Stimulated activated CD4-positive, alpha-beta T cell treated with anti-CD3 and anti-CD28 coated beads, Interleukin-15, amount 100 ng/mL, for 48 hours (primary cell): ENCODE measurements around the gene AGAP3.

Experiments
- DNase-seq, 2 donors: peaks; one replicate each; pipeline ENCODE4 v3.0.0-alpha.2; 2020; ENCODE audit warnings: low read depth in 2 of 2

Gene AGAP3

DNA sequence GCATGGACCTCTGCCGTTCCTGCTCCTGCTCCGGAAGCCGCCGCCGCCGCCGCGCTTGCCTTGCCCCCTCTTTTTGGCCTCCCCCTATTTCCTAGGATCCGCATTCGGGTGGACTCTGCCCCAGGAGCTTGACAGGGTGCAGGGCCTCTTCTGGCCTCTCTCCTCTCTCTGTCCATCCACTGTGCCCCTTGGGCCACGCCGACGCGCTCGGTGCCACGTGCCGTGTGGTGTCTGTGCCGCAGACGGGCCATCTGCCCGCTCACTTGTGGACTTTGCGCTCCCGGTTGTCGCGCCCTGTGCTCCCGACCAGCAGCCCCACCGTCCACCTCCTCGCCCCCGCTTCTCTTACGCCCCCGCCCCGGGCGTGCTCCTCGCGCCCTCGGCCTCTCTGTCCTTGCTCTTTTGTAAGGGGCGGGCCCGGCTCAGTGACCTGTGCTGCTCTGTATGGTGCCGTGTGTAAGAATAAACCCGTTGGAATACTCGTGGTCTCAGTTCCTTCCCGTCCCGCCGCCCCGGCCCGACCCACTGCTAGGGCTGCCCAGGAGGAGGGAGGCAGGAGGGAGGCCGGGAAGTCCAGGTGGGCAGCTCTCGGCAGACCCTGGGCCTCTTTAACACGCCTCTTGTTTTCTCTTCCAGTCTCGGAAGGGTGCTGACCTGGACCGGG lies 37.0 kb downstream of the AGAP3 start:
- DNase-seq = no peak

DNA sequence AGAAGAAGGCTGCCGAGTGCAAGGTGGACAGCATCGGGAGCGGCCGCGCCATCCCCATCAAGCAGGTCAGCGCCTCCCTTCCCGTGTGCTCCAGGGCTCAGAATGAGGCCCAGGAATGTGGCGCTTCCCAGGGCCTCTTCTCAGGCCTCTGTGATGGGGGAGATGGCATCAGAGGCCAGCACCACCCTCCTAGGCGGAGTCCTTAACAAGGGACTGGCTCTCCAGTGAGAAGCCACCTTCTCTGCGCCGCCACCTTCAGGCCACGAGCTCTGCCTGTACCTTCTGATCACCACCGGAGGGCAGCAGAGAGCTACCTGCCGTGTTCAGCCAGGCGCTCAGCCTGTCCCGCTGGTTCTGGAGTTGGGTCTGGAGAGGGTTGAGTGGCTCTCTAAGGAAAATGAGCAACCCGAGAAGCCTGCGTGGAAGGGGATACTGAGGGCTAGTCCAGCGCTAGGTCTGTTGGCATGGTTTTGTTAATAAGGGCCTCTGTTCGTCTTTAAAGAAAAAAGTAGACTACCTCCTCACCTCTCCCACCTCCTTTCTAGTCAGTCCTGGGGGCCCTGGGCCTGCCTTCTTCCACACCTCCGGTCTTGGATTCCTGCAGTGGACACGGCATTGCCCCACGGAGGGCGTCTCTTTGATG lies 37.7 kb downstream of the AGAP3 start:
- DNase-seq = peak; percentile 64 to 76

DNA sequence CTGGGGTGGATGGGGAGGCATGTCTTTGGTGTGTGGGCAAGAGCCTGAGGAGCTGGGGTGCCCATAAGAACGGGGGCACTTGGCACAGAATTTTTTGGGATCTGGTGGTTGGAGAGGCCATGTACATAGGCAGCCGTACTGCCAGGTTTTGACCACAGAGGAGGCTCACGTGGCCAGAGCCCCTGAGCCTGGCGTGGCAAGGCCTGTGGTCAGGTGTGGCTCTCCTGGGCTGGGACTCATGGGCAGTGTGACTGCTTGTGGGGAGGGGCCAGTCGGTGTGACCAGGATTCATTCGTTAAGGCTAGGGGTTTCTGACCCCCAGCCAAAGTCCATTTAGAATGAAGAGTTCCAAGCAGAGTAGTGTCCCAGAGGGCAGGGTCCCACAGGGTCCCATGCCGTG lies 38.2 kb downstream of the AGAP3 start:
- DNase-seq = no peak

DNA sequence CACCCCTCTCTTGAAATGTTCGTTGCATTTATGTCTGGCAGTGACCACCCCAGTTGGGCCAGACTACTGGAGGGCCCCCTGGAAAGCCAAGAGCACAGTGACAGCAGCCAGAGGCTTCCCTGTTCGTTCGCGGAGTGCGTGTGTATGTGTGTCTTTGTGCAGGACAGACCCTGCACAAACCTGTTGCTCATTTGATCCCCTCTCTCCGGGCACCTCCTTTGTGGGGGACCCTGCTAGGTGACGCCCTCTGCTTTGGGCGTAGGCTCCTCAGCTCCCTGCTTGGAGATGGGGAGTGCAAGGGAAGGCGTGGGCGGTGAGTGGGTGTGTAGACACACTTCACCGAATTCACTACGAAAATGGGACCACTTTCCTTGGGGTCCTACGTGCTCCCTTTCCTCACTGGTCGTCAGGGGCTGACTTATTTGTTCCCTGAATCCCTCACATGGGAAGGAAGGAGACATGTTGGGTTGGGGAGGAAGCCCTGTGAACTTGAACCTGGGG lies 38.7 kb downstream of the AGAP3 start:
- DNase-seq = no peak

DNA sequence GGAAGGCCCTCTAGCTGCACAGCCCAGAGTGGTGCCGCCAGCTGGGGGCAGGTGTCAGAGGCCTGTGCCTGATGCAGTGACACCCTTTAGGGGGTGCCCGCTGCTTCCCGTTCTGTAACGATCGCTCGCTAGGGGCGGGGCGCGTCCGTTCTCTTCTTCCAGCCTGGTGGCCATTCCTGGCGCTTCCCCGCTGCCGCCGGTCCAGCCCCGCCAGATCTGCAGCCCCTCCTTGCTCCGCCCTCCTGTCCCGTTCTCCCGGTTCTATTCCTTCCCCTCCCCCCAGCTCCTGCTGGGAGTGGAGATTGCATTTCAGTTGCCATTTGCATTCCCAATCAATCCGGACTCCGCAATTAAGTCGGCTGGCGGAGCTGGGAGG lies 39.2 kb downstream of the AGAP3 start:
- DNase-seq = no peak

- no peak for DNase-seq
Observed at GRCh38 chr7:151125846-151126481, 39.7 kb downstream of the AGAP3 start.

DNA sequence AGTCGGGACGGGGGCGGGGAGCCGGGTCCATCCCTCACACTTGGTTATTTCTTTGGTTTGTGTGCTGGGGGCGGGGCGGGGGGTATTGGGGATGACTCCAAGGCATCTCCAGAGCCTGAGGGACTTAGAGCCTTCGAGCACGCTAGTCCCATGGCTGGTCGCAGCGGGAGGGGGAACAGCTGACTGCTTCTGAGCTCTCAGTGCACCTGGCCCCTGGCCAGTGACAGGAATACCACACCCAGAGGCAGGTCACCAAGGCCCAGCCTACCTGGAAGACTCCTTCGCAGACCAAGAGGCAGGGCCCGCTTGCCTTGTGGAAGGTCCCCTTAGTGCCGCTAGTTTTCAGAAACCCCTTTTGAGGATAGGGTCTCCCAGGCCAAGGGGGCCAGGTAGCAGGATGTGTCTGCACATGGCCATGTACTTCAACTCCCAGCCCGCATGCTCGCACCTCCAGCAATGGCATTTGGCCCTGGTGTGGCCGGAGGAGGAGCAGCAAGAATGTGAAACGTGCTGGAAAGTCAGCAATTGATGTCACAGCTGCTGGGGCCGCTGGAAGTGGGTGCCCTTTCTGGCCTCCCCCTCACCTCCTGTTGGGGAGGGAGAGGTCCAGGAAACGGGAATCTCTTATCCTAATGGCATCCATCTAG lies 40.3 kb downstream of the AGAP3 start:
- DNase-seq = no peak

GRCh38 chr7:151128144-151128543 lies 41.9 kb downstream of the AGAP3 start:
- no peak for DNase-seq

GRCh38 chr7:151128716-151129115 lies 42.4 kb downstream of the AGAP3 start:
- no peak for DNase-seq

- DNase-seq = no peak
Observed at GRCh38 chr7:151129117-151129959, 43.1 kb downstream of the AGAP3 start.

- DNase-seq = no peak
Observed at GRCh38 chr7:151129960-151130591, 43.8 kb downstream of the AGAP3 start.

DNA sequence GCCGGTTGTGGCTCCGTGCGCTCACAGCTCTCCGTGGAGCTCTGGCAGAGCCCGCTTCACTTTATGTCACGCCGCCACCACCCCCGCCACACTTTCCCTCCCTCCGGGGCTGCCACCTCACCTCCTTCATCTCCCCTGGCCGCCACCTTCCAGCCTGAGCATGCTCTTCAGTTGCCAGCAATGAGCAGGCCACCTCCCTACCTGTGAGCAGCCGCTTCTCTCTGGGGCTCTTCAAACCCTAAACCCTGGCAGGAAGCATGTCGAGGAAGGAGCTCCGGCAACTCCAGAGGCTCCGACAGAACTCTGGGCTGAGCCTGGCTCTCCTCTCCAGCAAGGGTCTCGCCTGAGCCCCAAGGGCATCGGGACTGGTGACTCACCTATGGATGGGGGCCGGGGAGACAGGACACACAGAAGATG lies 44.5 kb downstream of the AGAP3 start:
- no peak for DNase-seq

- no peak for DNase-seq
Observed at GRCh38 chr7:151131224-151131591, 44.9 kb downstream of the AGAP3 start.

DNA sequence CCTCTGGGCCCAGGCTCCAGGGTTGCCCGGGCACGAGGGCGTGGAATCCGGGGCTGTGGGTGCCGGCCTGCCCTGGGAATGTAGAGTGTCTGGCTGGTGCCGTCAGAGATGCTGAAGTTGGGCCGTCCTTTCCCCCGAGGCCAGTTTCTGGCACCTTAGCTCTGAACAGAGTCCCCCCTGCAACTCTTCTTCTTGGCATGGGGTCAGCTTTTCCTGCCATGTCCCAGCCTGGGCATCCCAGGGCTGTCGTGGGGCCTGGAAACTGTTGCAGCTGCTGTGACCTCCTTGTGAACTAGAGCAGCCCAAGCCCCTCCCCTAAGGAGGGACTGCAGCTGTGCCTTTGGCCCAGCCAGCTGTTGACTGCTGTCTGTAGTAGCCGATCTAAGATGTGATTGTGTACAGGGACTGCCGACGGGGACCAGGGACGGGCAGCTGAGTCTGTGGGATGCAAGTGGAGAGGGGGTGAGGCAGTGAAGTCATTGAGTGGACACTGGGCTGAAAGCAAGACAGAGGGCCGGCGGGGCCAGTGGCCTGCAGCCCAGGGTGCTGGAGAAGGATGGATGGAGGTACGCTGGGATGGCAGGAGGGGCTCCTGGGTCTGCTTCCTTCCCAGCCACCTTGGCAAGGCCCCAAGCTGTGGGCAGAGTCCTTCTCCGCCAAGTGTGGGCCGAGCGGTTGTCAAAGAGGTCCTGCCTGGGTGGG lies 45.5 kb downstream of the AGAP3 start:
- DNase-seq = no peak

- no peak for DNase-seq
Observed at GRCh38 chr7:151132461-151133205, 46.4 kb downstream of the AGAP3 start.

DNA sequence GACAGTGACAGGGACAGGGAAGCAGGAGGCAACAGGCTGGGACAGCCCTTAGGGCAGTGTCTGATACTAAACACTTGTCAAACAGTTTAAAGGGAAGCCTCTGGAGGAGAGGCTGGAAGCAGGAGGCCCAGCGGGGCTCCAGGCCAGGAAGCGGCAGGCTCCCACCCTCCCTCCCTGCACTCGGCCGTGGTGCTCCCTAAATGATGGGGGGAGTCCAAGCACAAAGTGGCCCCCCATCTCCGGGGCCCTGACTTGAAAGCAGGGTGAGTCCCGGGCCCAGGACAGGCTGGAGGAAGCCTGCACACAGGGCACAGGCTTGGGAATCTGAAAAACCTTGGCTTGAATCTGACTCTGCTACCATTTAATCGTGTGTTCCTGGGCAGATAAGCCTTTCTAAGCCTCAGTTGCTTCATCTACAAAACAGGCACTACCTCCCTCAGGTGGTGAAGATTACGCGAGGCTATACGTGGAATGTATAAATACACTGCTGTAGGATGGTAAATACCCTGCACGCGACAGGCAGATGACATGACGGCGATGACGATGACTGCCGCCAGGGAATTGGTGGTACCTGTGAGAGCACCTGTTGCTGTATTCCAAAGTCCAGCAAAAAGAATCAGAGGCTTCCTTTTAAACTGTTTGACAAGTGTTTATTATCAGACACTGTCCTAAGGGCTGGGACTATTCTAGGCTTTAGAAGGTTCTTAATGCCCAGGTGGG lies 47.2 kb downstream of the AGAP3 start:
- no peak for DNase-seq

DNA sequence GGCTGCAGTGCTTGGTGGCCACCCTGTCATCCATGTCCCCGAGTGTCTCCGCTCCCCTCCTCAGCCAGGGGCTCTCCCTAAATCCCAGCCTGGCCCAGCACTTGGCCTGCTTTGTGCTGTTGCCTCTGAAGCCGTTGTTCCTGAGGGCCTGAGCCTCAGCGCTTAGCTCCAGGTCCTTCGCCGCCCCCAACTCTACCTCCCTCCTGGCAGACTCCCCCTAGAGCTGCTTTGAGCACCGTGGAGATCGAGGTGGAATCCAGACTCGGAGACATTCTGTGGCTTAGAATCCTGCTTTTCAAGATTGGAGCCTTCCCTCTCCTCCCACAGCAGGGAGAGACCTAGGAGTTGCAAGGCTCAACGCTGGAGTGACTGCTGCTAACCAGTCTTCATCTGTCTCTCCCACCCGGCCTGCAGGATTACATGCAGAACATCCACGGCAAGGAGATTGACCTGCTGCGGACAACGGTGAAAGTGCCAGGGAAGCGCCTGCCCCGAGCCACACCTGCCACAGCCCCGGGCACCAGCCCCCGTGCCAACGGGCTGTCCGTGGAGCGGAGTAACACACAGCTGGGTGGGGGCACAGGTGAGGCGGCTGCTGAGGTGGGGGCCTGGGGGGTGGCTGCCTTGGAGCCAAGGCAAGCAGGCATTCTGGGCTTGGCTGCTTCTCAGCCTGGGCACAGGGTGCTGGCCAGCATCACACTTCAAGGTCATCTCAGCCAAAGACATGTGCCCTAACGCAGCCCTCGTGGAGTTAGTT lies 47.9 kb downstream of the AGAP3 start:
- no peak for DNase-seq

- no peak for DNase-seq
Observed at GRCh38 chr7:151134743-151135524, 48.7 kb downstream of the AGAP3 start.
